Renal pelvis (tissue), 4 donors: Measurements from ENCODE around the gene PSMC2. TPM values are rescaled to one million over a fixed set of nuclear protein-coding genes. Genes with fewer than 3 reads are reported as not detected.

Experiments
- DNase-seq: peaks from one replicate; pipeline ENCODE4 v3.0.0-alpha.2; 2013
- polyA plus RNA-seq, 3 donors: library from polyadenylated mRNA; unstranded; fragments of 120-200 nt; gene quantifications; one replicate each; pipeline ENCODE4 v1.2.1, GENCODE V29; 2013; ENCODE audit not compliant: insufficient read length in 3 of 3

The PSMC2 gene
- polyA plus RNA-seq, 3 donors, result 107 to 119 (median 112) TPM

- DNase-seq, result no peak
Measured at GRCh38 chr7:103413407-103413806, 66.0 kb downstream of the PSMC2 start.

- no peak for DNase-seq
Measured at GRCh38 chr7:103418241-103418640, 70.8 kb downstream of the PSMC2 start.

Other genes with a start within 250 kb of the PSMC2 start
- gene NAPEPLD, start 198.5 kb upstream of the PSMC2 start, polyA plus RNA-seq, result 10 to 100 TPM; 28.7 to 48.6 (median 45.2) TPM
- 100 to 1,000 TPM in 1 of 3 donors, 10 to 100 TPM in 2; 91.8 to 103 (median 97.0) TPM for gene PMPCB, start 50.2 kb upstream of the PSMC2 start, polyA plus RNA-seq
- gene DNAJC2, start 2.9 kb upstream of the PSMC2 start, polyA plus RNA-seq, result 10 to 100 TPM; 43.8 to 44.4 (median 44.0) TPM
- gene SLC26A5, start 98.6 kb downstream of the PSMC2 start, polyA plus RNA-seq, result under 1 TPM; 0.09 to 0.81 (median 0.51) TPM